ENCODE results near the gene CTNNB1.
"Not testable (repeated sequence)": the region's sequence is repeated elsewhere in the genome, so short reads cannot be mapped to it uniquely, and the experiment has no call there.

CTNNB1 gene

DNA sequence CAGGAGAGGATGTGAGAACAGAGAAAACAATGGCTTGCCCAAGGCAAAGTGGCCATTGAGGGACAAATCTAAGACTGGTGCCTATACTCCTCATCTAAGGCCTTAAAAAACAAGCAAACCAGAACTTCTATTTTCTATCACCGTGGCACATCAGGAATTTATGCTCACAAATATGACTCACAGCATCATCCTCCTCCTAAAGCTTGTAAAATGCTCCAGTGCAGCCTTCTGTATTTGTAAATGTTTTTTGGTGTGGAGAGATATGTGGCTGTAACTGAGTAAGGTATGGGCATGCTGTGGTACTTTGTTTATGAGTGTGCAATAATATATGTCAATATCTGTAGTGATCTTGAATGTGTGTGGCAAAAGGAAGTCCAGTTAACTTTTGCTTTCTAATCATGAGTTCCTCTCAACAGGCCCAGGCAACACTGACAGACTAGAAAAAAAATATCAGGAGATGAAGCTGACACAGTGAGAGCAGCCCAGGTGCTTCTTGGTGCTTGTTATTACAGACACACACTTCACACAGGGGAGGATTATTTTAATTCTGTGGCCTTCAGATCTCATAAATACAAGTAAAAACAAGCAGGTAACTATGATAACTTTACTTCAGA, 60.3 kb downstream of the CTNNB1 start:
- DNase-seq: no peak

DNA sequence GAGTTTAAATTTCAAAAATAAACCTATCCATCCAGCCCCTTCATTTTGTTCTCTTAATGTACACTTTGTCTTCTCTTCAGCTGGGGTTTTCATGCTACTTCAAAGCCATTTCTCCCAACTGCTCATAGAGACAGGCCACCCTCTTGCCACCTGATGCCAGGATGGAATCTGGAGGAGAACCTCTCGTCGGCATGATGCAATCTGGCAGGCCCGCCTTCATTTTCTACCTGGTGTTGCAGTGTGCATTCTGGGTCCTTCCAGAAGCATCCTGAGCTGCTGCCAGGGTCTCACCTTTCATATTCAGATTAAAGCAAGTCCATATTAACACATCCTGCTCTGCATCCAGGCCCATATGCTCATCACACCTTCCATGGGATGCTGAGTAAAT, 60.8 kb downstream of the CTNNB1 start:
- DNase-seq: no peak

DNA sequence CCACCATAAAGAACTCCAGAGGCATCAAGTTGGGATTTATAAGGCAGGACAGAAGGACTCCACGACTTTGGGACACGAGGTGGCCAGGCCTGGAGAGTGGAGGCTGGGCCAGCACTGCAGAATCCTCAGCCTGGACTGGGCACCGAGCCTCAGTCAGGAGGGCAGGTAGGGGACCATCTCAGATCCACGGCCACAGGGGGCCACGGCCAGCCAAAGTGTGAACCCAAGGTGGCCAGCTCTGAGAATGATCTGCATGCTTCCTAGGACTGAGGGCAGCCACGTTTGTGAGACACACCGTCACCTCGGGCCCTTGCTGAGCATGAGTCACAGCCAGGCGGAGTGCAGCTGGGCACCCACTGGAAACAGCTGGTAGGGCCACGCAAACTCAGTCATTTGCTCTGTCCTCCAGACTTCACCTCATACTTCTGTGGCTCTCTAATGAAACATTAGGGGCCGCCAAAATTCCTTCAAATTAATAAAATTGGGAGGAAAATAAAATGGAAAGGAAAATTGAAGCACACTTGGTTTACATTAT, 65.8 kb downstream of the CTNNB1 start:
- DNase-seq: no peak

DNA sequence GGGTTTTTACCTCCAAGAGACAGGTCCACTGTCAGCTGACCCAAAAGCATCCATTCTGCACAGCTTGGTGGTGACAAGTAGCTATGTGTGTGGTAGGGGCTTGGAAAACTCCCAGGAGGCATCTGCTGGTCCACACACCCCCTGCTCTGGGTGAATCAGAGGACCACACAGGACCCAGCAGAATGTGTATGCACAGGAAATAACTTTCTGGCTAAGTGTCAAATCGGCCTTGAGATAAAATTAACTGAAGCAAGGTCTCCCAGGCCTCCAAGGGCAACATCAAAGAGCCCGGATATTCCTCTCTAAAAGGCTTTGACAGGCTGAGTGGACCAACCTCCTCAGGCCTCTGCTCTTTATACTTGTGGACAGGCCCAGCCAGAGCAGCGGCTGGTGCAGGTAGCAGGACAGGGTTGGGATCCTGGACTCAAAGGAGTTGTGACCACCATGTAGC, 66.5 kb downstream of the CTNNB1 start:
- no peak for DNase-seq

DNA sequence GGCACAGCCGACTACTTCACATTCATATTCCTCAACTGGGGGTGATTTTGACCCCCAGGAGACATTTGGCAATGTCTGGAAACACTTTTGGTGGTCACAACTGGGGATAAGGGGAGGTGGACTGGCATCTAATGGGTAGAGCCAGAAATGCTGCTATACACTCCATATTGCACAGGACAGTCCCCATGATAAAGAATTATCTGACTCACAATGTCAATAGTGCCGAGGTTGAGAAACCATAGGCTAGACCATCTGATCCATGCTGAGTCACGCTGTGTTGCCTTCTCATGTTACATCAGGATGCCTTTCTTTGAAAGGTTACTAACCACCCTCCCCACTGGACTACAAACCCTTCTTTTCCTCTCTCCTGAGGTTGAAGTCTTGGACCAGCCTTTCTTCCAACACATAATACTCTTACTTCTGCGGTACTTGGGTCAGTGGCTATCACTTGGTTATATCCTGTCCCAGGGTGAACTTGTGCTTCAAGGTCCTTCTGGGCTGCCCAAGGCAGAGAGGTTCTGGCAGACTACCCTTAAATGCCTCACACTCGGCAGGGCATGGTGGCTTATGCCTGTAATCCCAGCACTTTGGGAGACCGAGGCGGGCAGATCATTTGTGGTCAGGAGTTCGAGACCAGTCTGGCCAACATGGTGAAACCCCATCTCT, 68.8 kb downstream of the CTNNB1 start:
- DNase-seq: peak; percentile 62

DNA sequence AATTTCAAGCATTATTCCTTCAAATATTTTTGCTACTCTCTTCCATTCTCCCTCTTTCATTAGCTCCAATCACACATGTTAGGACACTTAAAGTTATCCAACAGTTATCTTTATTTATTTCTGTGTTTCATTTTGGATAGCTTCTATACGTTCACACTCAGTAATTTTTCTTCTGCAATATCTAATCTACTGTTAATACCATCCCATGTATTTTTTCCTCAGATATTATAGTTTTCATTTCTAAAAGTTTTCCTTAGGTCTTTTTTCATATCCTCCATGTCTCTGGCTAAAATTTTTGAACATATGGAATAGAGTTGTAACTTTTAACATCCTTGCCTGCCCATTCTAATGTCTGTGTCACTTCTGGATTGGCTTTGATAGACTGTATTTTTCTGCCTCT, 73.4 kb downstream of the CTNNB1 start:
- no peak for DNase-seq

DNA sequence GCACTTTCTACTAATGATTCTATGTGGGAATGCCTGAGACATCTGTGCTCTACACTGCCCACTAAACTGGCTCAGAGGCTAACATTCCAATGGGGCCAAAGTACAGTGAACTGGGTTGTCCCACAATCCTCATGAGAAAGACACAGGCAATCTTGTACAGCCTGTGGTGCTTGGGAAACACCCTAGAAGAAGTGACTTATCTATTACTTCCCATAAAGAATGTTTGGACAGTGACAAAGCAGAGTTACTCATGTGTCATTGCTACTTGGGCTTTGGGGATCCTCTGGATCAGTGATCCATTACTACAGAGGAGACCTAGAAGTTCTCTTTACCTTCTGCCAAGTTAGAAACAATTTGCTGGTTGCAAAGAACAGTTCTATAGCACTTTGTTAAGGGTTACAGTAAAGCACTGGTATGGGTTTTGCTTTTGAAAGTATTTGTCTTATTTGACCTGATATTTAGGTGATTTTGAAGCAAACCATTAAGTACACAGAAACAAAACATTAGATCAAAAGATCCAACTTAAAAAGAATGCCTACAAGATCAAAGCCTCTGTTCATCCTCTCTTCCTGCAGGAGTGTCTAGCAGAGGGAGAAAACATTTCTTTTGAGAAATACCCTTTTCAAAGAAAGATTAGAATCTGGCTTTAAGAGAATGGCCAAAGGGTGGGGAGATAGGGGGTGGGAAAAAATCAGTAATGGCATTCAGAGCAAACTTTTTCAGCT, 75.8 kb downstream of the CTNNB1 start:
- DNase-seq: no peak

DNA sequence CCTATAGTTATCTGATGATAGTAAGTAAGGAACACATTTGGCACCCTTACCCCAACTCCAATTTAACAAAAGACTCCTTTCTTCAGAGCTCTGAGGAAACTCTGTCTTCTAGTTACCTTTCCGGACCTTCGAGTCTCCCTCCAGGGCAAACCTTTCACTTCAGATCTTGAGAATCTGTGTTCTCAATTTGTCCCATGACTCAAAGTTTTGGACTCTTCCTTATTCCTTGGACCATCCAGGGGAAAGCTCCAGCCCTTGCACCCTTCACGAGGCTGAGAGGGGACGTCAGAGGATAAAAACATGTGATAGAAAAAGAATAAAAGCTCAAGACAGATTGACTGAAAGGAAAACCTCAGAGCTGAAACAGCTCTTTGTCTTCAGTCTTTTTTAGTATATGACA, 76.9 kb downstream of the CTNNB1 start:
- DNase-seq: no peak

DNA sequence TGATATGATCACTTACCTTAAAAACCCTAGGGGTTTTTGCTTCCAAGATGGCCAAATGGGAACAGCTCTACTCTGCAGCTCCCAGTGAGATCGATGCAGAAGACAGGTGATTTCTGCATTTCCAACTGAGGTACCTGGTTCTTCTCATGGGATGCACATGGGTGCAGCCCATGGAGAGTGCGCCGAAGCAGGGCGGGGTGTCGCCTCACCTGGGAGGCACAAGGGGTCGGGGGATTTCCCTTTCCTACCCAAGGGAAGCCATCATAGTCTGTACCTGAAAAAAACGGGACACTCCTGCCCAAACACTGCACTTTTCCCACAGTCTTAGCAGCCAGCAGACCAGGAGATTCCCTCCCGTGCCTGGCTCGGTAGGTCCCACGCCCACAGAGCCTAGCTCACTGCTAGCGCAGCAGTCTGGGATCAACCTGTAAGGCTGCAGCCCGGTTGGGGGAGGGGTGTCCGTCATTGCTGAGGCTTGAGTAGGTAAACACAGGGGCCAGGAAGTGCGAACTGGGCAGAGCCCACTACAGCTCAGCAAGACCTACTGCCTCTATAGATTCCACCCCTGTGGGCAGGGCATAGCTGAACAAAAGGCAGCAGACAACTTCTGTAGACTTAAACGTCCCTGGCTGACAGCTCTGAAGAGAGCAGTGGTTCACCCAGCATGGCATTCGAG, 78.6 kb downstream of the CTNNB1 start:
- DNase-seq: peak; percentile 6

DNA sequence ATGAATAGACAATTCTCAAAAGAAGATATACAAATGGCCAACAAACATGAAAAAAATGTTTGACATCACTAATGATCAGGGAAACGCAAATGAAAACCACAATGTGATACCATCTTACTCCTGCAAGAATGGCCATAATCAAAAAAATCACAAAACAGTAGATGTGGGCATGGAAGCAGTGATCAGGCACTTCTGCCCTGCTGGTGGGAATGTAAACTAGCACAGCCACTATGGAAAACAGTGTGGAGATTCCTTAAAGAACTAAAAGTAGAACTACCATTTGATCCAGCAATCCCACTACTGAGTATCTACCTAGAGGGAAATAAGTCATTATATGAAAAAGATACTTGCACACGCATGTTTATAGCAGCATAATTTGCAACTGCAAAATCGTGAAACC, 85.6 kb downstream of the CTNNB1 start:
- not testable (repeated sequence) for DNase-seq

DNA sequence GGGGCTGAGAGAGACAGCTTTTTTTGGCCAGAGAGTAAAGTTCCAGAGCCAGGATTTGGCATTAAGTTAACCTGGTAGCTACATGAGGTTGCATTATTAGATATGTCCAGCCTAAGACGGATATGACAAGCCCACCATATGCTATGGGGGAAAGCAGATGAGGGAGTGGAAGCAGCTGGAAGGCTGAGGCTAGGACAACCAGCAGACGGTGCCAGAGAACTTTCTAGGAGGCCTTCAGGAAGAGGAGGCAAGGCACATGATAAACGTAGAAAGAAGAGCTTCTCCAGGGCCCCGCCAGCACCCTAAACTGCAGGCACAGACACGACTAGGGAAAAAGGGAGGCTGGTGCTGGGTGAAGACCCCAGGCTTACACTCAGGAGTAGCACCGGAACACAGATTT, 87.0 kb downstream of the CTNNB1 start:
- DNase-seq: no peak

DNA sequence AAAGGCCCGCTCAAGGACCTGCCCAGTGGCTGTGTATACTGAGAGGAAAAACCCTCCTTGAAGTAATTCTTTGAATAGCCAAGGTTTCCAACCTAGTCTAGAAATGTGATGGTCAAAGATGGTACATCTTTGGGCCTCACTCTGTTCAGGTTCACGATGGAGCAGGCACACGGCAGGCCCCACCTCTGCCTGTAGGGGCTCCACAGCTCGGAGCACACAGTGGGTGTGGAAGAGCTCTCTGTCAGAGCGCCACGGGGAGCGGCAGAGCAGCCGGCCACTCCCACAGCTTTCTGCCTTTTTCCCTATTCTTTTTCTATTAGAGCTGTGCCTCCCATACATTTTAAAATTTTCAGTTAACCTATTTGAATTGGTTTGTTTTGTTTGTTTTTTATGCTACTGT, 89.5 kb downstream of the CTNNB1 start:
- DNase-seq: no peak

Measured in NCI-H146 (cell line).